Measurements from ENCODE around the gene AIFM3. TPM values are rescaled to one million over a fixed set of nuclear protein-coding genes. Genes with fewer than 3 reads are reported as not detected.

AIFM3 gene
- total RNA-seq, 1 experiment from 2014 or later, result 7.4 TPM

DNA sequence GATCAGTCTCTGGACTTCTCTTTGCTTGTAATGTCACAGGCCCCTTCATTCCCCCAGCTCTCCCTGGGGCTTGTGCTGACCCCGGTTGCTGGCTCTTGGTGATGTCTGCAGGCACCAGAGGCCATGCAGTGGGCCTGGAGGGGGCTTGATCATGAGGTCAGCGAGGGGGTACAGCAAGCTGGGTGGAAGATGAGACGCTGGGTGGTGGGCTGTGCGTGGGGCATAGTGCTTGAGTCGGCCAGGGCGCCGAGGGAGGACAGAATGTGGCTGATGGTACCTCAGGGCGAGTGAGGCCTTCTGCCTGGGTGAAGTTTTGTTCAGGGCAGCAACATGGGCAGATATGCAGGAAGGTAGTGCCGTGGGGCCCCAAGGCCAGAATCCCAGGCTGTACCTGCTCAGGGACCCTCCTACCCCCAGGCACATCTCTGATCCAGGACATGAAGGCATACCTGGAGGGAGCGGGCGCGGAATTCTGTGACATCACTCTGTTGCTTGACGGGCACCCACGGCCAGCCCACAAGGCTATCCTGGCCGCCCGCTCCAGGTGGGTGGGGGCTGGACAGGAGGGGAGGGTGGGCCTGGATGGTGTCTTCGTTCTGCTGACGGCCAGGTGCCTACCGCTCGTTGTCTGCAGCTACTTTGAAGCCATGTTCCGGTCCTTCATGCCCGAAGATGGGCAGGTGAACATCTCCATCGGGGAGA, 28.4 kb downstream of the AIFM3 start:
- Histone ChIP-seq H3K36me3 (ENCODE audit: low read depth) (no peaks in the 10 kb centered on the region), H3K9me3 (ENCODE audit: insufficient read depth, low read depth) (no peaks in the 10 kb centered on the region), H3K4me1 (replicated peaks; ENCODE audit: insufficient read depth) (no peaks in the 10 kb centered on the region), H3K79me2 (ENCODE audit: low read depth) (peaks cover 5% of the 10 kb centered on the region), H3K4me2 (no peak overlapping the region), H3K27ac (no peak overlapping the region), H3F3A (ENCODE audit: insufficient read depth, low read depth) (no peaks in the 10 kb centered on the region), H4K20me1 (ENCODE audit: insufficient read depth) (no peaks in the 10 kb centered on the region), H3K4me3 (no peak overlapping the region), H3K27me3 (ENCODE audit: insufficient read depth, low read depth) (no peaks in the 10 kb centered on the region), H3K9me2 (ENCODE audit: insufficient read depth) (no peaks in the 10 kb centered on the region), H2AFZ (no peak overlapping the region)
- no peak for DNase-seq
- intact Hi-C loops (cut with micrococcal nuclease; ENCODE audit: unreplicated experiment), result no loop called here
- ChIA-PET POLR2A (ENCODE audit: unreplicated experiment) (no interaction called here), CTCF (interaction anchor here (0.6 kb wide), 1 partner anchor 164 kb away, joined by 4 read pairs; no protein-coding TSS in a partner anchor)
- BruUV-seq (replicated peaks), result no TSS peak
- TF ChIP-seq EZH2 (IDR thresholded peaks at IDR 0.05; ENCODE audit: low read depth), result no peak
- no peak for TF ChIP-seq CTCF (conservative IDR thresholded peaks at IDR 0.05)

DNA sequence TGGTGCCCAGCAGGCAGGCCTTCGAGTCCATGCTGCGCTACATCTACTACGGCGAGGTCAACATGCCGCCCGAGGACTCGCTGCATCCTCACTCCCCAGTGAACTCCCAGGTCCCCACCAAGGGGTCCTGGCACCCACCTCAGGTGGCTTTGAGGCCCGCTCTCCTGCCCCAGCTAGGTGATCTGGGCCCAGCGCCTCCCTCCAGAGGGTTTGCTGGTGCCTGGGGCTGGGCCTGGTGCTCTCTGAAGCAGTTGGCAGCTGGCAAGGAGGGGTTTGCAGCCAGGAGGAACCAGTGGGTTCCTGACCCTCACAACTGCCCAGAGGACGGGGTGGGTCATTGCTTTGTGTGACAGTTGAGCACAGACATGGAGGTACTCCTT, 29.0 kb downstream of the AIFM3 start:
- no peaks in the 10 kb centered on the region for H4K20me1 ChIP-seq (ENCODE audit: insufficient read depth)
- H3K36me3 ChIP-seq (ENCODE audit: low read depth), result no peaks in the 10 kb centered on the region
- H3K79me2 ChIP-seq (ENCODE audit: low read depth), result peaks cover 11% of the 10 kb centered on the region
- H3K9me2 ChIP-seq (ENCODE audit: insufficient read depth), result no peaks in the 10 kb centered on the region
- no peak overlapping the region for H2AFZ ChIP-seq
- no peaks in the 10 kb centered on the region for H3F3A ChIP-seq (ENCODE audit: insufficient read depth, low read depth)
- no peak for TF ChIP-seq CTCF (conservative IDR thresholded peaks at IDR 0.05)
- no peak for TF ChIP-seq EZH2 (IDR thresholded peaks at IDR 0.05; ENCODE audit: low read depth)
- no peak for DNase-seq
- ChIA-PET POLR2A (ENCODE audit: unreplicated experiment) (interaction anchor here (0.6 kb wide), 1 partner anchor 115 kb away, joined by 10 read pairs; no protein-coding TSS in a partner anchor), CTCF (interaction anchor here (0.6 kb wide), 1 partner anchor 164 kb away, joined by 4 read pairs; no protein-coding TSS in a partner anchor)
- H3K27me3 ChIP-seq (ENCODE audit: insufficient read depth, low read depth), result no peaks in the 10 kb centered on the region
- no peak overlapping the region for H3K27ac ChIP-seq
- no peak overlapping the region for H3K4me3 ChIP-seq
- no TSS peak for BruUV-seq (replicated peaks)
- H3K4me2 ChIP-seq, result no peak overlapping the region
- H3K4me1 ChIP-seq (replicated peaks; ENCODE audit: insufficient read depth), result no peaks in the 10 kb centered on the region
- intact Hi-C loops (cut with micrococcal nuclease; ENCODE audit: unreplicated experiment), result no loop called here
- no peaks in the 10 kb centered on the region for H3K9me3 ChIP-seq (ENCODE audit: insufficient read depth, low read depth)

- intact Hi-C loops (cut with micrococcal nuclease; ENCODE audit: unreplicated experiment), result no loop called here
- Histone ChIP-seq H4K20me1 (ENCODE audit: insufficient read depth) (no peaks in the 10 kb centered on the region), H3K36me3 (ENCODE audit: low read depth) (no peaks in the 10 kb centered on the region)
These were observed 29.8 kb downstream of the AIFM3 start for GRCh38 chr22:20996598-20997535.

More at GRCh38 chr22:20996598-20997535, 29.8 kb downstream of the AIFM3 start:
- POLR2A ChIA-PET (ENCODE audit: unreplicated experiment), result interaction anchor here (0.6 kb wide), 1 partner anchor 116 kb away, joined by 10 read pairs; no protein-coding TSS in a partner anchor
- H3F3A ChIP-seq (ENCODE audit: insufficient read depth, low read depth), result no peaks in the 10 kb centered on the region
- H3K27me3 ChIP-seq (ENCODE audit: insufficient read depth, low read depth), result no peaks in the 10 kb centered on the region
- no peaks in the 10 kb centered on the region for H3K9me3 ChIP-seq (ENCODE audit: insufficient read depth, low read depth)
- H3K4me3 ChIP-seq, result no peak overlapping the region
- no peak for DNase-seq
- peaks cover 15% of the 10 kb centered on the region for H3K79me2 ChIP-seq (ENCODE audit: low read depth)
- H3K27ac ChIP-seq, result no peak overlapping the region
- BruUV-seq (replicated peaks), result no TSS peak
- no peaks in the 10 kb centered on the region for H3K9me2 ChIP-seq (ENCODE audit: insufficient read depth)
- no peak for TF ChIP-seq CTCF (conservative IDR thresholded peaks at IDR 0.05)
- TF ChIP-seq EZH2 (IDR thresholded peaks at IDR 0.05; ENCODE audit: low read depth), result no peak
- H2AFZ ChIP-seq, result no peak overlapping the region
- CTCF ChIA-PET, result no interaction called here
- no peak overlapping the region for H3K4me2 ChIP-seq
- H3K4me1 ChIP-seq (replicated peaks; ENCODE audit: insufficient read depth), result no peaks in the 10 kb centered on the region

All from PC-9 (cell line).